ENCODE data around the gene SCN1B.
"Not testable (repeated sequence)": the region's sequence is repeated elsewhere in the genome, so short reads cannot be mapped to it uniquely, and the experiment has no call there.

SCN1B gene

DNA sequence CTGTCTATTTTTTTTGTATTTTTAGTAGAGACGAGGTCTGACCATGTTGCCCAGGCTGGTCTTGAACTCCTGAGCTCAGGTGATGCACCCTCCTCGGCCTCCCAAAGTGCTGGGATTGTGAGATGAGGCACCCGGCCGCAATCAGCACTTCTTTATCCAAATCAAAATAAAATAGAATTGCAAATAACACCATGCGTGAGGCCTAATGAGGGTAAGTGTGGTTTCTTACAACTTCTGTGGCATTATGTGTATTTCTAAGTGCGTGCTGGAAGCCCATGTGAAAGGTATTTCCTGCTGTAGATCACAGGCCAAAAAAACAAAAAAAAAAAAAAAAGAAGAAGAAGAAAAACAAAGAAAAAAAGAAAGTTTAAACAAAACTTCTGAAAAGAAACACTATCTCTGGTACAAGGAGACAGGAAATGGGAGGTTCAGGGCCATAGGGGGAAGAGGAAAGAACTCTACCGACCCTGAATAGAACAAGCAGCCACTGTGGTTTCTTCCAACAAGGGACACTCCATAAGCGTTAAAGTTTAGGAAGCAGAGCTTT, 33.1 kb upstream of the SCN1B start:
- DNase-seq (ENCODE audit: low read depth) = no peak
- TF ChIP-seq CTCF (conservative IDR thresholded peaks at IDR 0.05; ENCODE audit: control insufficient read depth, insufficient read depth, low read depth, low read length) = no peak
- no peak overlapping the region for H3K4me3 ChIP-seq (ENCODE audit: control insufficient read depth, low read depth, low read length)

- not testable (repeated sequence) for H3K4me3 ChIP-seq (ENCODE audit: control insufficient read depth, low read depth, low read length)
Measured at GRCh38 chr19:34998224-34998623, 32.0 kb upstream of the SCN1B start.

GRCh38 chr19:34998777-34999497, 31.3 kb upstream of the SCN1B start:
- no peak for DNase-seq (ENCODE audit: low read depth)
- H3K4me3 ChIP-seq (ENCODE audit: control insufficient read depth, low read depth, low read length) = peak overlapping the region; percentile 62
- no peak for TF ChIP-seq CTCF (conservative IDR thresholded peaks at IDR 0.05; ENCODE audit: control insufficient read depth, insufficient read depth, low read depth, low read length)

More at GRCh38 chr19:34998224-34998623, 32.0 kb upstream of the SCN1B start:
- not testable (repeated sequence) for DNase-seq (ENCODE audit: low read depth)

- TF ChIP-seq CTCF (conservative IDR thresholded peaks at IDR 0.05; ENCODE audit: control insufficient read depth, insufficient read depth, low read depth, low read length) = no peak
- peak; percentile 73 for DNase-seq (ENCODE audit: low read depth)
Measured at GRCh38 chr19:34999498-35000337, 30.6 kb upstream of the SCN1B start, which contains the start of gene GRAMD1A. TSS of gene GRAMD1A (plus strand) at chr19:35000323. CDS start at chr19:35000479, 156 bp downstream.

GRCh38 chr19:35000338-35000646, 30.0 kb upstream of the SCN1B start:
- no peak for TF ChIP-seq CTCF (conservative IDR thresholded peaks at IDR 0.05; ENCODE audit: control insufficient read depth, insufficient read depth, low read depth, low read length)
- H3K4me3 ChIP-seq (ENCODE audit: control insufficient read depth, low read depth, low read length) = peak overlapping the region; percentile 68
- no peak for DNase-seq (ENCODE audit: low read depth)

More at GRCh38 chr19:34999498-35000337, 30.6 kb upstream of the SCN1B start, which contains the start of gene GRAMD1A:
- peak within 1 kb of the TSS; percentile 68 for H3K4me3 ChIP-seq (ENCODE audit: control insufficient read depth, low read depth, low read length)

GRCh38 chr19:35000647-35001501, 29.4 kb upstream of the SCN1B start:
- no peak for TF ChIP-seq CTCF (conservative IDR thresholded peaks at IDR 0.05; ENCODE audit: control insufficient read depth, insufficient read depth, low read depth, low read length)
- DNase-seq (ENCODE audit: low read depth) = peak; percentile 40
- H3K4me3 ChIP-seq (ENCODE audit: control insufficient read depth, low read depth, low read length) = peak overlapping the region; percentile 68
